H1 (cell line): ENCODE measurements around the gene ERAS. TPM values are rescaled to one million over a fixed set of nuclear protein-coding genes. Genes with fewer than 3 reads are reported as not detected.

Source experiments
- CTCF ChIA-PET: fragments of 300-600 bp; sonication (Branson Sonifier 250); formaldehyde crosslinking; loops from one replicate; lab custom pipeline; 2021; ENCODE audit not compliant: partially characterized antibody; lab: Charles Lee
- POLR2A ChIA-PET: fragments of 300-600 bp; sonication (Branson Sonifier 250); formaldehyde crosslinking; loops from one replicate; lab custom pipeline; 2021; ENCODE audit warnings: inconsistent platforms; ENCODE audit not compliant: partially characterized antibody; lab: Charles Lee
- DNase-seq, 2 experiments: peaks; one replicate each; pipeline versions ENCODE4 v3.0.0 to v3.0.0-alpha.2; 2010 to 2022; ENCODE audit warnings: low spot score in 2 of 2, low read depth in 1 of 2, mixed read lengths in 1 of 2
- FAIRE-seq: peaks from 2 replicates; lab custom pipeline; 2011; peaks lifted over from hg19 to GRCh38; lab: Jason Lieb, UNC
- H2AFZ ChIP-seq: 2 replicates; pipeline ENCODE4 v1.8.1; 2012; ENCODE audit warnings: low read length, inconsistent platforms
- H2AK5ac ChIP-seq: 2 replicates; pipeline ENCODE4 v1.6.1; 2013; ENCODE audit warnings: low read depth, low read length
- H2BK120ac ChIP-seq: replicated peaks from 2 replicates; pipeline ENCODE3; 2013; ENCODE audit warnings: low read depth, low read length, inconsistent platforms
- H2BK12ac ChIP-seq: 2 replicates; pipeline ENCODE4 v1.6.1; 2013; ENCODE audit warnings: low read depth, low read length
- H2BK15ac ChIP-seq: 2 replicates; pipeline ENCODE4 v1.6.1; 2013; ENCODE audit warnings: low read length
- H2BK20ac ChIP-seq: 2 replicates; pipeline ENCODE4 v1.6.1; 2013; ENCODE audit warnings: low read length
- H2BK5ac ChIP-seq: 2 replicates; pipeline ENCODE4 v1.6.1; 2013; ENCODE audit warnings: low read depth, low read length
- H3K14ac ChIP-seq: 2 replicates; pipeline ENCODE4 v1.6.1; 2013; ENCODE audit warnings: inconsistent platforms; ENCODE audit not compliant: insufficient read length
- H3K18ac ChIP-seq: 2 replicates; pipeline ENCODE4 v1.6.1; 2013; ENCODE audit warnings: low read length; ENCODE audit errors: extremely low read depth
- H3K23ac ChIP-seq: 2 replicates; pipeline ENCODE4 v1.6.1; 2013; ENCODE audit warnings: inconsistent platforms; ENCODE audit not compliant: insufficient read length
- H3K23me2 ChIP-seq: 2 replicates; pipeline ENCODE4 v1.6.1; 2013; ENCODE audit warnings: low read depth, low read length
- H3K27ac ChIP-seq: 2 replicates; pipeline ENCODE4 v1.6.1; 2011; ENCODE audit warnings: low read depth, low read length, inconsistent platforms
- H3K27me3 ChIP-seq, 4 experiments: replicated peaks in 1 of 4; 1 replicate in 1 of 4; 2 replicates in 3 of 4; pipeline versions ENCODE4 v1.6.1 to v1.8.1; 2011 to 2013; ENCODE audit warnings: low read length in 3 of 4, mild to moderate bottlenecking in 3 of 4, inconsistent platforms in 2 of 4, mixed read lengths in 2 of 4, moderate library complexity in 1 of 4; ENCODE audit not compliant: control insufficient read depth in 3 of 4, insufficient read depth in 3 of 4; ENCODE audit errors: extremely low read depth in 1 of 4
- H3K36me3 ChIP-seq, 4 experiments: 2 replicates each; pipeline versions ENCODE4 v1.6.1 to v1.8.1; 2011 to 2013; ENCODE audit warnings: mild to moderate bottlenecking in 4 of 4, low read length in 3 of 4, moderate library complexity in 2 of 4, control low read depth in 1 of 4, inconsistent platforms in 1 of 4; ENCODE audit not compliant: insufficient read depth in 4 of 4, control insufficient read depth in 2 of 4
- H3K4ac ChIP-seq: replicated peaks from 2 replicates; pipeline ENCODE3; 2013; ENCODE audit warnings: low read length, low read depth, mixed read lengths, inconsistent platforms; ENCODE audit not compliant: insufficient read length
- H3K4me1 ChIP-seq, 4 experiments: replicated peaks in 1 of 4; 1 replicate in 1 of 4; 2 replicates in 3 of 4; pipeline versions ENCODE4 v1.6.1 to v1.8.1; 2011 to 2013; ENCODE audit warnings: low read length in 3 of 4, inconsistent platforms in 2 of 4, mixed read lengths in 1 of 4; ENCODE audit not compliant: insufficient read depth in 4 of 4, control insufficient read depth in 3 of 4
- H3K4me2 ChIP-seq, 2 experiments: 2 replicates each; pipeline versions ENCODE4 v1.6.1 to v1.8.1; 2011 to 2013; ENCODE audit warnings: low read depth in 2 of 2, low read length in 2 of 2, control low read depth in 1 of 2, inconsistent platforms in 1 of 2, mild to moderate bottlenecking in 1 of 2; ENCODE audit not compliant: insufficient read depth in 1 of 2
- H3K4me3 ChIP-seq, 4 experiments: fragments of 200-600, 300-600 bp in 1 of 4; sonication (generic), shearing (Covaris generic), sonication (Bioruptor Twin) in 1 of 4; 2 replicates each; pipeline versions ENCODE4 v1.5.1 to v1.8.1; 2011 to 2016; ENCODE audit warnings: low read length in 4 of 4, low read depth in 3 of 4, control low read depth in 2 of 4, inconsistent platforms in 2 of 4, mild to moderate bottlenecking in 2 of 4, mixed read lengths in 1 of 4, moderate library complexity in 1 of 4; ENCODE audit not compliant: insufficient read depth in 2 of 4; ENCODE audit errors: extremely low read depth in 1 of 4
- H3K56ac ChIP-seq: replicated peaks from 2 replicates; pipeline ENCODE3; 2013; ENCODE audit warnings: low read depth, mild to moderate bottlenecking, mixed read lengths, low read length, inconsistent platforms; ENCODE audit not compliant: insufficient read length
- H3K79me1 ChIP-seq: 2 replicates; pipeline ENCODE4 v1.6.1; 2013; ENCODE audit warnings: low read depth, low read length, control low read depth
- H3K79me2 ChIP-seq, 2 experiments: 2 replicates each; pipeline versions ENCODE4 v1.6.1 to v1.8.1; 2012 to 2013; ENCODE audit warnings: low read length in 2 of 2, mild to moderate bottlenecking in 2 of 2, inconsistent platforms in 1 of 2; ENCODE audit not compliant: insufficient read depth in 2 of 2, control insufficient read depth in 1 of 2
- H3K9ac ChIP-seq, 4 experiments: replicated peaks in 1 of 4; 1 replicate in 1 of 4; 2 replicates in 3 of 4; pipeline versions ENCODE4 v1.6.1 to v1.8.1; 2011 to 2013; ENCODE audit warnings: low read depth in 3 of 4, low read length in 3 of 4, control low read depth in 2 of 4, mild to moderate bottlenecking in 2 of 4, moderate library complexity in 2 of 4, inconsistent platforms in 1 of 4; ENCODE audit errors: extremely low read depth in 1 of 4
- H3K9me3 ChIP-seq, 2 experiments: 2 replicates each; pipeline versions ENCODE4 v1.6.1 to v1.8.1; 2012 to 2013; ENCODE audit warnings: mild to moderate bottlenecking in 2 of 2, moderate library complexity in 2 of 2, control low read depth in 1 of 2, inconsistent platforms in 1 of 2, low read depth in 1 of 2, low read length in 1 of 2, mixed read lengths in 1 of 2; ENCODE audit not compliant: insufficient read depth in 2 of 2
- H4K20me1 ChIP-seq, 2 experiments: replicated peaks in 1 of 2; 2 replicates each; pipeline versions ENCODE3 to v1.8.1; 2011 to 2013; ENCODE audit warnings: inconsistent platforms in 2 of 2, low read length in 2 of 2, mild to moderate bottlenecking in 1 of 2; ENCODE audit not compliant: insufficient read depth in 2 of 2, control insufficient read depth in 1 of 2
- H4K5ac ChIP-seq: 2 replicates; pipeline ENCODE4 v1.6.1; 2013; ENCODE audit warnings: low read length, low read depth, mixed read lengths, inconsistent platforms; ENCODE audit not compliant: insufficient read length
- H4K8ac ChIP-seq: 2 replicates; pipeline ENCODE4 v1.8.0; 2013; ENCODE audit warnings: mild to moderate bottlenecking, moderate library complexity, low read length, inconsistent platforms; ENCODE audit not compliant: insufficient read depth; ENCODE audit errors: extremely low read depth
- H4K91ac ChIP-seq: replicated peaks from 2 replicates; pipeline ENCODE3; 2013; ENCODE audit warnings: low read length, mixed read lengths, inconsistent platforms; ENCODE audit not compliant: insufficient read length
- BACH1 ChIP-seq: IDR thresholded peaks from 2 replicates; pipeline ENCODE4 v1.6.1; 2012; ENCODE audit warnings: low read length, improper control_type of control experiment
- CBX8 ChIP-seq: fragments of 300-800, 300-1000 bp; sonication (generic); IDR thresholded peaks from 2 replicates; pipeline ENCODE4 v1.7.1; 2016; ENCODE audit warnings: low read depth, low read length, borderline replicate concordance
- CHD1 ChIP-seq: IDR thresholded peaks from 2 replicates; pipeline ENCODE4 v1.6.1; 2012; ENCODE audit warnings: low read depth, low read length, improper control_type of control experiment
- CREB1 ChIP-seq: IDR thresholded peaks from 2 replicates; pipeline ENCODE4 v1.6.1; 2012; ENCODE audit warnings: inconsistent platforms
- CTCF ChIP-seq, 3 experiments: IDR thresholded peaks; 1 replicate in 2 of 3; 2 replicates in 1 of 3; pipeline versions ENCODE4 v1.5.1 to v1.6.1; 2011; ENCODE audit warnings: low read length in 3 of 3, mild to moderate bottlenecking in 3 of 3, inconsistent platforms in 2 of 3, low read depth in 1 of 3, moderate library complexity in 1 of 3; ENCODE audit not compliant: insufficient read depth in 1 of 3; ENCODE audit errors: control extremely low read depth in 1 of 3
- GTF2F1 ChIP-seq: IDR thresholded peaks from 2 replicates; pipeline ENCODE4 v1.6.1; 2012; ENCODE audit warnings: low read depth, low read length, improper control_type of control experiment, borderline replicate concordance
- RBBP5 ChIP-seq: IDR thresholded peaks from 2 replicates; pipeline ENCODE4 v1.7.1; 2012; ENCODE audit warnings: low read depth, mild to moderate bottlenecking, inconsistent platforms, low read length, moderate library complexity, borderline replicate concordance
- SIN3A ChIP-seq, 2 experiments: IDR thresholded peaks in 1 of 2; conservative IDR thresholded peaks in 1 of 2; 2 replicates each; pipeline ENCODE4 v1.6.1; 2011 to 2012; ENCODE audit warnings: low read length in 2 of 2, improper control_type of control experiment in 1 of 2, low read depth in 1 of 2, mild to moderate bottlenecking in 1 of 2
- WGBS, 2 experiments: shearing (Covaris generic) in 1 of 2; methylation state at CpG; one replicate each; pipeline versions ENCODE4 v1.1.6 to v1.1.7; 2013 to 2015; ENCODE audit warnings: low lambda C conversion rate in 2 of 2, mixed read lengths in 2 of 2, inconsistent platforms in 1 of 2, low coverage in 1 of 2, missing lambda C conversion rate in 1 of 2; ENCODE audit not compliant: insufficient replicate concordance in 2 of 2, insufficient coverage in 1 of 2, insufficient read length in 1 of 2; ENCODE audit errors: extremely low coverage in 1 of 2, missing lambda C conversion rate in 1 of 2; 5-methylcytosine and 5-hydroxymethylcytosine counted together
- polyA plus RNA-seq, 7 experiments: library from polyadenylated mRNA; depleted of rRNA in 3 of 7; stranded (reverse) in 5 of 7; unstranded in 2 of 7; fragments of >200 nt in 5 of 7; fragments of 200-250 nt in 2 of 7; gene quantifications; 1 replicate in 5 of 7; 2 replicates in 1 of 7; 4 replicates in 1 of 7; pipeline versions ENCODE4 v1.2.1 to v1.2.3, GENCODE V29; 2011 to 2013; ENCODE audit warnings: missing spikeins in 2 of 7, mixed read lengths in 2 of 7
- total RNA-seq: library from RNA; stranded (reverse); fragmentation: NEBNext Ultra II Directional; extraction: Animal tissue kit (Norgen Biotek cat#: 25700); gene quantifications from 2 replicates; pipeline ENCODE4 v1.2.1, GENCODE V29; 2021

Gene ERAS
- total and polyA plus RNA-seq, 2 of the 8 experiments (the other 6 are each of a cell fraction or from before 2014, with no cell fraction given) = 0.70 TPM; not detected in 1

GRCh38 chrX:48827654-48827968, 1.3 kb downstream of the ERAS start:
- Histone ChIP-seq H2AFZ (no peak overlapping the region; the same call in 1 of the 2 replicates), H3K18ac (no peak overlapping the region; the same call in 1 of the 2 replicates), H3K4me2 (peak overlapping the region; percentile 58 to 64), H2BK5ac (no peak overlapping the region), H2AK5ac (no peak overlapping the region), H3K79me1 (no peaks in the 10 kb centered on the region), H2BK15ac (no peak overlapping the region), H3K4me1 (peaks cover 0 to 3% (median 0%) of the 10 kb centered on the region in 4 experiments; a peak in 2 of 7 replicates), H3K9me3 (no peaks in the 10 kb centered on the region; a peak in 1 of 4 replicates), H2BK20ac (no peak overlapping the region), H3K14ac (no peak overlapping the region), H3K9ac (no peak overlapping the region), H4K91ac (no peak overlapping the region), H3K27me3 (peaks cover 6 to 32% (median 22%) of the 10 kb centered on the region in 4 experiments), H3K79me2 (no peaks in the 10 kb centered on the region), H3K4ac (no peak overlapping the region), H4K20me1 (no peaks in the 10 kb centered on the region), H3K36me3 (peaks cover 0 to 13% (median 2%) of the 10 kb centered on the region in 4 experiments; a peak in 3 of 8 replicates), H3K4me3 (peak overlapping the region; percentile 14 to 54 (median 18); a peak in 6 of 8 replicates), H3K23me2 (peaks cover 6% of the 10 kb centered on the region; the same call in 1 of the 2 replicates), H3K23ac (no peak overlapping the region), H4K5ac (no peak overlapping the region), H2BK12ac (no peak overlapping the region), H4K8ac (no peak overlapping the region), H3K56ac (no peak overlapping the region), H3K27ac (no peak overlapping the region), H2BK120ac (no peak overlapping the region)
- TF ChIP-seq CTCF (IDR thresholded peaks at IDR 0.05; ENCODE audit: control extremely low read depth in 1 of 3, insufficient read depth in 1 of 3, low read depth in 1 of 3, low read length in 3 of 3) = no peak
- no peak for TF ChIP-seq CREB1
- TF ChIP-seq BACH1 = no peak
- TF ChIP-seq SIN3A (conservative IDR thresholded peaks at IDR 0.05 in 1 of 2, IDR thresholded peaks at IDR 0.05 in 1 of 2; ENCODE audit: low read depth in 1 of 2, low read length in 2 of 2) = no peak
- no peak for TF ChIP-seq CHD1
- no peak for TF ChIP-seq GTF2F1
- TF ChIP-seq CBX8 = no peak
- TF ChIP-seq RBBP5 = no peak
- DNase-seq = no peak
- CTCF ChIA-PET = interaction anchor here (1.3 kb wide), 1 partner anchor 9 kb away, joined by 4 read pairs; no protein-coding TSS in a partner anchor
- 35% methylated on average over 3 of the region's 4 CpGs; no CpG with 5 or more reads in 1 of the 2 experiments for WGBS, 2 experiments
- FAIRE-seq = no peak
- POLR2A ChIA-PET = interaction anchor here (0.9 to 1.8 kb wide), 6 partner anchors 12 to 110 kb away, joined by 3 to 8 read pairs (median 3); partner anchors contain the start of gene SLC35A2
